Amniotic stem cell (primary cell): ENCODE results near the gene ARSG.

ENCODE experiments used
- DNase-seq: peaks from one replicate; lab custom pipeline; 2025; lab: John Stamatoyannopoulos, UW

Gene ARSG

GRCh38 chr17:68378268-68379176 is 87.2 kb downstream of the ARSG start:
- peak; percentile 75 for DNase-seq

DNA sequence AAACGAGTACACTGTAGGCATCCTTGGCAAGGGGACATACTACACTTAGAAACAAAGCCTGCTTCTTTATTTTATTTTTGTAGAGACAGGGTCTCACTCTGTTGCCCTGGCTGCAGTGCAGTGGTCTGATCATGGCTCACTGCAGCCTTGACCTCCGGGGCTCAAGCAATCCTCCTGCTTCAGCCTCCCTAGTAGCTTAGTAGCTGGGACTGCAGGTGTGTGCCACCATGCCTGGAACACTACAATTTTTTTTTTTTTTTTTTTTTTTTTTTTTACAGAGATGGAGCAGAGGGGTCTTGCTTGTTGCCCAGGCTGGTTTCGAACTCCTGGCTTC is 87.8 kb downstream of the ARSG start:
- no peak for DNase-seq

DNA sequence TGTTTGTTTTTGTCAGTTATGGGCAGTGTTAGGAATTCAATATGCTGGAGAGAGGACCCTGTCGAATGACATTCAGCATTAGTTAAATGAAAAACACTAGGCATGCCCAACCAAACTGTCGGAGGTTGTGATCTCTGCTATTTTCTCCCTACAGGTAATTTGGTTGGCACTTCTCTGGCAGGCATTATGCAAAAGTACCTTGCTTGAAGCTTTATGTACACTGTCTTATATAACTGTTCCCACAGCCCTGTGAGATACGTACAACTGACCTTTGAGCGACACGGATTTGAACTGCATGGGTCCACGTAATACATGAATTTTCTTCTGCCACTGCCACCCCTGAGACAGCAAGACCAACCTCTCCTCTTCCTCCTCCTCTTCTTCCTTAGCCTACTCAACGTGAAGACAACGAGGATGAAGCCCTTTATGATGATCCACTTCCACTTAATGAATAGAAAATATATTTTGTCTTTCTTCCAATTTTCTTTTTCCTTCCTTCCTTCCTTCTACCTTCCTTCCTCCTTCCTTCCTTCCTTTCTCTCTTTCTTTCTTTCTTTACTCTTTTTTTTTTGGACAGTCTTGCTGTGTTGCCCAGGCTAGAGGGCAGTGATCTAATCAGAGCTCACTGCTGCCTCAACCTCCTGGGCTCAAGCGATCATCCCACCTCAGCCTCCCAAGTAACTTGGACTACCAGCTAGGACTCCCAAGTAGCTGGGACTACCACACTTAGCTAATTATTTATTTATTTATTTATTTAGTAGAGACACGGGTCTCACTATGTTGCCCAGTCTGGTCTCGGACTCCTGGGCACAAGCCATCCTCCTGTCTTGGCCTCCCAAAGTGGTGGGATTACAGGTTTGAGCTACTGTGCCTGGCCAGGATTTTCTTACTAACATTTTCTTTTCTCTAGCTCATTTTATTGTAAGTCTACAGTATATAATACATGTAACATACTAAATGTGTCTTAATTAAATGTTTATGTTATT is 88.7 kb downstream of the ARSG start:
- no peak for DNase-seq

GRCh38 chr17:68381076-68381900 is 90.0 kb downstream of the ARSG start:
- DNase-seq = peak; percentile 78

- no peak for DNase-seq
These were observed 91.3 kb downstream of the ARSG start for GRCh38 chr17:68382582-68383085.

DNA sequence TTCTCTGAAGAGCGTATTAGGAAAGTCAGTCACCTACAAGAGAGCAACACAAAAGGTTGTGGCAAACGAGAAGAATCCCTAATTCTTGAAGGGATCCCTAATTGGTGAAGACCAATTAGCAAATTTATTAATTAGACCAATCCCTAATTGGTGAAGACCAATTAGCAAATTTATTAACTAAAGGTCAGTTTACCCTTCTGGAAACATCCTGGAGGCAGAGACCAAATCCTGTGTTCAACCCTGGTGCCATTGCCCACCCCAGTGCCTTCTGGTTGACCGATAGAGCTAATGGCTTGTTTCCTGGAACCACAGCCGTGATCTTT is 91.8 kb downstream of the ARSG start:
- DNase-seq = no peak

DNA sequence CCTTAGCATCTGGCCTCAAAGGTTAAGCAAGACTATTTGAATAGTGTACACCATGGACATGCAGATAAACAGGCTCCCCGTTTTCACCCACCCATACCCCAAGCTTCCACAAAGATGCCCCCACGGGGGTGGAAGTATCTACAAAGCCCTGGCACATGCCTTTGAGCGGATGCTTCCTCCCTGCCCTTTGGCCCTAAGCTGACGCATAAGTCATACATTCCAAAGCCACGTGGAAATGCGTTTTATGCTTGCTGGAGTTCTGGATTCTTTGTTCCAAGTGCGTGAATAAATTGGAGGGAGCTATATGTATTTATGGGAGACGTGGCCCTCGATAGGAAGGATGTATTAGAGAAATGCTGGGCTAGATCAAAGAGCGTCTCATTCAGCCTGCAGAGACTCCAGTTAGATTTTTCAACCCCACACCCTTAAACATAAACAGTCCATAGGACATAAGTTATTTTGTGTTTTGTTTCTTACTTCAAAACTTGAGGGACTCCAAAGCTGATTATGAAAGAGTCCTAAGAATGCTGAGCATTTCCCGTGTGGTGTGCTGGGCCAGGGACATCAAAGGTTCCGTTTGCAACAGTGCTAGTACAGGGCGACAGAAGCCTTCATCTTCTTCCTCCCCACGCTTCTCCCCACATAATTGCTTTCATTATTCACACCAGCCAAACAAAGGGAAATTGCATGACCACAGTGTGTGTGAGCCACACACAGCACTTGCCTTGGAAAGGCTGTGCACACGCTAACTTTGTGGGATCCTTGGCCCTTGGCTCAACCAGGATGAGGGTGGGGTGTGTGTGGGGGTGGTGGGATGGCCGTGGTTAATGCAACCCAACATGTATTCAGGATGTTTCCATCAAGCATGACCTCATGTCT is 92.4 kb downstream of the ARSG start:
- DNase-seq = peak; percentile 18

DNA sequence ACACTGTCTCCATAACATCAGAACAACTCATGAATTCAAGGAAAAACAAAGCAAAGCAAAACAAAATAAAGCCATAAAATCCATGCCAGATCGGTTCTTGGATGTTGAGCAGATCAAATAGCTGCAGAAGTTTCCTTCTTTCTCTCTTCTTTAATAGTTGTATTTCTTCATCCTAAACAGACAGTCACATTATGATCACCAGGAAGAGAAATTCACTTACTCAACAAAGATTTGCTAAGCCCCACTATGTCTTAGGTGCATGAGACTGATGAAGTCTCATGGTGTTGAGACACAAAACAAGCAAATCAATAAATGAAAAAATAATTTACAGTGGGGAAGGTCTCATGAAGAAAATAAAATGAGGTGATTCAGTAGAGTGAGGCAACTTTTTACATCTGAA is 93.2 kb downstream of the ARSG start:
- DNase-seq = no peak

DNA sequence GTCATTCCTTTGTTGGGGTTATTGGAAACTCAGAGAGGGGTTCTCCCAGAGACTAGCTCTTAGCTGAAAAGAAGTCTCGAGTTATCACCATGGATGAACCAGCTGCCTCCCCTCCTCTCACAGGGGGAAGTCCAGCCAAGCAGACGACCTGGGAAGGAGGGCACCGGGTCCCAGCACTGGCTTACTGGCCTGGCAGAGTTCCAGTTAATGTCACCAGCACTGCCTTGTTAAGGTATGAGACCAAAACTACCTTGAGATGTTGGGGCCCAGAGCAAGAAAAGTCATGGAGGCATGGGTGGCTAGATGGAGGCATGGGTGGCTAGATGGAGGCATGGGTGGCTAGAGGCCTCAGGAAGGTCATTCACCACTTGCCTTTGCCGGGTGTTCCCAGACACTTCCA is 93.6 kb downstream of the ARSG start:
- no peak for DNase-seq

DNA sequence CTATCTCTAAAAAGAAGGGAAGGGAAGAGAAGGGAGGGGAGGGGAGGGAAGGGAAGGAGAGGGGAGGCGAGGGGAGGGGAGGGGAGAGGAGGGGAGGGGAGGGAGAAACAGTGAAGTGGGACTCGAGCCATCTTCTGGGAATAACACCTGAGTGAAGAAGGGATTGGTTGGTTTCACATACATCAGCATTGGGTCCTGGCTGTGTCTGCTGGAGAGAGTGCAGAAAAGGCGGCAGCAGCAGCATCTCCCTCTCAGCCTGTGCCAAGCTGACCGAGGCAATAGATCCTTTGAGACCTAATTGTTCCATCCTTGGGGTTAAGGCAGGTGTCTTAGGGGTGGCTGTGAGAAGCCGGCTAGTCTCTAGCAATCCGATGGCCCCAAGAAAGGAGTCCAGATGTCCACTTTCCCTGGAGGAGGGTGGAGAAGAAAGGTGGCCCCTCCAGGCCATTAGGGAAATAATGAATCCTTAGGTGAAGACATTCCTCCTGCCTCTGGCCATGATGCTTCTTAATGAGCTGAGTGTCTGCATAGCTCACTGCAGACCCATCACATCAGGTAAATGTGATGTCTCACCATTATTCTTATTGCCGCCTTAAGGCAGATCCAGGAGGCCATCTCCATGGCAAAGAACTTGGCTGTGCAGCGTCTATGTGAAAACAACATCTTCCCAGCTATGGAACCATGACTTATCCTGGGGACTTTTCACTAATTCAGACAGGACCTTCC is 94.4 kb downstream of the ARSG start:
- DNase-seq = no peak

GRCh38 chr17:68387435-68388218 is 96.3 kb downstream of the ARSG start:
- no peak for DNase-seq

GRCh38 chr17:68389041-68389440 is 97.7 kb downstream of the ARSG start:
- no peak for DNase-seq

- no peak for DNase-seq
These were observed 99.7 kb downstream of the ARSG start for GRCh38 chr17:68390888-68391545.

GRCh38 chr17:68391561-68392268 is 100.4 kb downstream of the ARSG start:
- DNase-seq = no peak

DNA sequence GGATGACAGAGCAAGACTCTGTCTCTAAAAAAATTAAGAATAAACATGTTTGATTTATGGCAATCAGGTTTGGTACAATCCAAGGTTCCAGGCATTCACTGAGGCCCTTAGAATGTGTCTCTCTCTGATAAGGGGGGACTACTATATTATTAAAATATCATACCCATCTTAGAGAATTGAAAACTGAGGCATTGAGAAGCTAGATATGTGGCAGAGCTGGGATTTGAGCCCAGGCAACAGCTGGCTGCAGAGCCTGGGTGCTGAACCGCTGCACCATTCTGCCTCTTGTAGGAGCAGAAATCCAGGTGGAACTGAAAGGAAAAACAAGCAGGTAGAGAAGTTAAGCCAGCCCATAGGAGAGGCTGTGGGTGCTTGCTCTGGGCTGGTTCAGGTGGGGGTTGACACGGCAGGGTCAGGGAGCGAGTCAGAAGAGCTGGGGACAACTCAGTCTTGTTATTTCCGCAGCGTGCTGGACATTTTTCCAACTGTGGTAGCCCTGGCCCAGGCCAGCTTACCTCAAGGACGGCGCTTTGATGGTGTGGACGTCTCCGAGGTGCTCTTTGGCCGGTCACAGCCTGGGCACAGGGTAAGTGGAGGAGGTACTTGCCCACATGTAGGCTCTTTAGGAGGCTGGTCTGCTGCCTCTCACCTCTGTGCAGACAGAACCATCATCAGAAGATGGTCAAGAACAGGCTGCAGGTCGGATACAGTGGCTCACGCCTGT is 103.5 kb downstream of the ARSG start:
- no peak for DNase-seq

- no peak for DNase-seq
These were observed 105.2 kb downstream of the ARSG start for GRCh38 chr17:68396226-68397107.
